K562 (cell line): ENCODE measurements around the gene CRHR1. TPM values are rescaled to one million over a fixed set of nuclear protein-coding genes. Genes with fewer than 3 reads are reported as not detected.

Source experiments
- BRCA1 ChIP-seq, 2 experiments: fragments of 450-650 bp in 1 of 2; sonication (generic) in 1 of 2; formaldehyde crosslinking in 1 of 2; IDR thresholded peaks; 2 replicates each; pipeline versions ENCODE4 v1.5.0 to v1.6.1; 2017 to 2020; ENCODE audit warnings: mild to moderate bottlenecking in 1 of 2, missing genetic modification reagents in 1 of 2
- CLOCK ChIP-seq: fragments of 250-450 bp; sonication (Bioruptor Pico); IDR thresholded peaks from 2 replicates; pipeline ENCODE4 v1.4.0; 2020; ENCODE audit warnings: mild to moderate bottlenecking, moderate library complexity, borderline replicate concordance
- DPF2 ChIP-seq: fragments of 450-650 bp; IDR thresholded peaks from 2 replicates; pipeline ENCODE4 v1.6.1; 2016
- MAX ChIP-seq: sonication (generic); formaldehyde crosslinking; IDR thresholded peaks from 2 replicates; pipeline ENCODE4 v1.9.0; 2022; ENCODE audit warnings: mild to moderate bottlenecking, missing genetic modification reagents
- NFE2 ChIP-seq: IDR thresholded peaks from 2 replicates; pipeline ENCODE4 v1.6.1; 2014; ENCODE audit warnings: antibody characterized with exemption, low read depth
- NONO ChIP-seq, 2 experiments: fragments of 200-400 bp in 1 of 2; fragments of 450-650 bp in 1 of 2; formaldehyde crosslinking in 1 of 2; IDR thresholded peaks; 2 replicates each; pipeline ENCODE4 v1.6.1; 2017; ENCODE audit warnings: low read depth in 2 of 2, mild to moderate bottlenecking in 2 of 2, moderate library complexity in 2 of 2, low read length in 1 of 2
- PHF8 ChIP-seq: fragments of 200-600 bp; sonication (generic); IDR thresholded peaks from 2 replicates; pipeline ENCODE4 v1.6.1; 2012; ENCODE audit warnings: mixed run types, mild to moderate bottlenecking, inconsistent platforms, low read length, moderate library complexity, borderline replicate concordance
- POLR2A ChIP-seq: fragments of 450-650 bp; conservative IDR thresholded peaks from 2 replicates; pipeline ENCODE4 v1.6.1; 2016
- RB1 ChIP-seq: fragments of 450-650 bp; IDR thresholded peaks from 2 replicates; pipeline ENCODE4 v1.6.1; 2017; ENCODE audit warnings: low read depth, mild to moderate bottlenecking
- RERE ChIP-seq: sonication (generic); formaldehyde crosslinking; IDR thresholded peaks from 2 replicates; pipeline ENCODE4 v1.8.0; 2023; ENCODE audit warnings: missing genetic modification reagents, mild to moderate bottlenecking, borderline replicate concordance
- USF1 ChIP-seq: sonication (generic); formaldehyde crosslinking; IDR thresholded peaks from 2 replicates; pipeline ENCODE4 v1.9.0; 2022; ENCODE audit warnings: mild to moderate bottlenecking, missing genetic modification reagents
- ZBED1 ChIP-seq: IDR thresholded peaks from 2 replicates; pipeline ENCODE4 v1.6.1; 2014
- ZNF354B ChIP-seq: fragments of 250-450 bp; sonication (Bioruptor Pico); IDR thresholded peaks from 2 replicates; pipeline ENCODE4 v1.4.0; 2020
- ZNF511 ChIP-seq: sonication (generic); formaldehyde crosslinking; IDR thresholded peaks from 2 replicates; pipeline ENCODE4 v1.8.0; 2022; ENCODE audit warnings: mild to moderate bottlenecking, missing genetic modification reagents
- ZNF696 ChIP-seq: fragments of 250-450 bp; sonication (Bioruptor Pico); conservative IDR thresholded peaks from 2 replicates; pipeline ENCODE4 v1.4.0; 2020; ENCODE audit warnings: mild to moderate bottlenecking, moderate library complexity
- ZNF780A ChIP-seq: fragments of 250-450 bp; sonication (Bioruptor Pico); IDR thresholded peaks from 2 replicates; pipeline ENCODE4 v1.5.0; 2021; ENCODE audit warnings: mild to moderate bottlenecking
- polyA plus RNA-seq, 8 experiments: library from polyadenylated mRNA; depleted of rRNA in 4 of 8; stranded (reverse) in 5 of 8; unstranded in 3 of 8; fragments of >200 nt; fragmentation: Nextera tagmentation in 2 of 8; fragmentation: Illumina TruSeq in 1 of 8; extraction: Ambion mirVana in 2 of 8; extraction: Trizol in 1 of 8; gene quantifications; 2 replicates each; pipeline versions ENCODE4 v1.2.1 to v1.2.3, GENCODE V29; 2011 to 2014; ENCODE audit warnings: inconsistent platforms in 1 of 8, missing spikeins in 1 of 8
- total RNA-seq, 7 experiments: library from RNA; depleted of rRNA in 6 of 7; stranded (reverse); fragments of >200 nt in 6 of 7; fragmentation: Illumina TruSeq in 2 of 7; extraction: Trizol in 2 of 7; gene quantifications; 2 replicates each; pipeline versions ENCODE4 v1.2.1 to v1.2.3, GENCODE V29; 2011 to 2021; ENCODE audit warnings: low replicate concordance in 1 of 7
- TF ChIP-seq, protein P1 (sequence below): fragments of 450-650 bp; conservative IDR thresholded peaks from 2 replicates; pipeline ENCODE4 v1.6.1; 2016; ENCODE audit warnings: missing genetic modification characterization, low read depth, mild to moderate bottlenecking, control low read depth, missing compliant biosample characterization

CRHR1 gene
- total and polyA plus RNA-seq, 9 of the 15 experiments (the other 6 are each of a cell fraction or from before 2014, with no cell fraction given), result 0.05 TPM; not detected in 8

GRCh38 chr17:45784741-45785479 lies 790 bp downstream of the CRHR1 start (continued):
- TF ChIP-seq NONO (IDR thresholded peaks at IDR 0.05; ENCODE audit: low read depth in 2 of 2, low read length in 1 of 2), result no peak
- TF ChIP-seq PHF8, result 0 out of 2 replicates have a peak, but pooled peaks have one; percentile 14
- no peak for TF ChIP-seq NFE2
- TF ChIP-seq RERE (CRISPR knock-in tag), result no peak
- TF ChIP-seq, protein P1, sequence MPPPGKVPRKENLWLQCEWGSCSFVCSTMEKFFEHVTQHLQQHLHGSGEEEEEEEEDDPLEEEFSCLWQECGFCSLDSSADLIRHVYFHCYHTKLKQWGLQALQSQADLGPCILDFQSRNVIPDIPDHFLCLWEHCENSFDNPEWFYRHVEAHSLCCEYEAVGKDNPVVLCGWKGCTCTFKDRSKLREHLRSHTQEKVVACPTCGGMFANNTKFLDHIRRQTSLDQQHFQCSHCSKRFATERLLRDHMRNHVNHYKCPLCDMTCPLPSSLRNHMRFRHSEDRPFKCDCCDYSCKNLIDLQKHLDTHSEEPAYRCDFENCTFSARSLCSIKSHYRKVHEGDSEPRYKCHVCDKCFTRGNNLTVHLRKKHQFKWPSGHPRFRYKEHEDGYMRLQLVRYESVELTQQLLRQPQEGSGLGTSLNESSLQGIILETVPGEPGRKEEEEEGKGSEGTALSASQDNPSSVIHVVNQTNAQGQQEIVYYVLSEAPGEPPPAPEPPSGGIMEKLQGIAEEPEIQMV, result no peak
- no peak for TF ChIP-seq POLR2A
- no peak for TF ChIP-seq ZNF780A (CRISPR knock-in tag)
- TF ChIP-seq ZNF696 (CRISPR knock-in tag), result no peak
- TF ChIP-seq USF1 (CRISPR knock-in tag), result no peak
- TF ChIP-seq BRCA1 (IDR thresholded peaks at IDR 0.05), result no peak
- no peak for TF ChIP-seq BRCA1 (CRISPR knock-in tag; IDR thresholded peaks at IDR 0.05)
- no peak for TF ChIP-seq DPF2
- no peak for TF ChIP-seq ZNF511 (CRISPR knock-in tag)
- no peak for TF ChIP-seq ZNF354B (CRISPR knock-in tag)
- TF ChIP-seq MAX (CRISPR knock-in tag), result no peak
- no peak for TF ChIP-seq CLOCK (CRISPR knock-in tag)
- TF ChIP-seq RB1, result peak; percentile 33; the same call in 1 of the 2 replicates
- no peak for TF ChIP-seq ZBED1
